Mucosa of descending colon (tissue), 3 donors: ENCODE data around the gene GSG1L. TPM values are rescaled to one million over a fixed set of nuclear protein-coding genes. Genes with fewer than 3 reads are reported as not detected.

ENCODE experiments used
- ATAC-seq: fragments of 200-7000 bp; cut with Tn5 transposase; one replicate; pipeline ENCODE4 v1.9.1; 2020; ENCODE audit warnings: mild to moderate bottlenecking, moderate library complexity
- DNase-seq, 3 donors: peaks; one replicate each; pipeline ENCODE4 v3.0.0-alpha.2; 2020
- H3K36me3 ChIP-seq: fragments of 200-600 bp; one replicate; pipeline ENCODE4 v1.8.0; 2021; ENCODE audit warnings: low read depth, mild to moderate bottlenecking
- H3K4me1 ChIP-seq: fragments of 200-600 bp; one replicate; pipeline ENCODE4 v1.8.0; 2021; ENCODE audit warnings: low read depth, mild to moderate bottlenecking
- H3K4me3 ChIP-seq: fragments of 200-600 bp; one replicate; pipeline ENCODE4 v1.8.0; 2021; ENCODE audit warnings: mild to moderate bottlenecking
- H3K9me3 ChIP-seq: fragments of 200-600 bp; one replicate; pipeline ENCODE4 v1.8.0; 2021; ENCODE audit warnings: mild to moderate bottlenecking
- intact Hi-C, 2 donors: fragments of 100-400 bp; cut with DNase I in 1 of 2; cut with micrococcal nuclease in 1 of 2; formaldehyde crosslinking; loops; one replicate each; pipeline versions ENCODE4 v1.11.0 to v1.11.1; 2022; cut with DNase I, micrococcal nuclease
- total RNA-seq, 3 donors: library from RNA; stranded (reverse); fragmentation: NEBNext Ultra II Directional in 2 of 3; extraction: Animal tissue kit (Norgen Biotek cat#: 25700) in 2 of 3; gene quantifications; one replicate each; pipeline versions ENCODE4 v1.2.1 to v1.2.4, GENCODE V29; 2021 to 2023
- TF ChIP-seq, protein P1 (sequence below): fragments of 200-600 bp; IDR thresholded peaks from one replicate; pipeline ENCODE4 v1.8.0; 2022; ENCODE audit warnings: antibody characterized with exemption, mild to moderate bottlenecking
- donor health status: DM: no; HTN: no; CAD: no; lungs with moderate emphysema.
- donor health status: DM: no; HTN: no; CAD: no.
- donor health status: DM: no; HTN: yes; CAD: no.

The GSG1L gene
- total RNA-seq, 3 donors from 2014 or later = 0.46 to 1.2 TPM; not detected in 1

DNA sequence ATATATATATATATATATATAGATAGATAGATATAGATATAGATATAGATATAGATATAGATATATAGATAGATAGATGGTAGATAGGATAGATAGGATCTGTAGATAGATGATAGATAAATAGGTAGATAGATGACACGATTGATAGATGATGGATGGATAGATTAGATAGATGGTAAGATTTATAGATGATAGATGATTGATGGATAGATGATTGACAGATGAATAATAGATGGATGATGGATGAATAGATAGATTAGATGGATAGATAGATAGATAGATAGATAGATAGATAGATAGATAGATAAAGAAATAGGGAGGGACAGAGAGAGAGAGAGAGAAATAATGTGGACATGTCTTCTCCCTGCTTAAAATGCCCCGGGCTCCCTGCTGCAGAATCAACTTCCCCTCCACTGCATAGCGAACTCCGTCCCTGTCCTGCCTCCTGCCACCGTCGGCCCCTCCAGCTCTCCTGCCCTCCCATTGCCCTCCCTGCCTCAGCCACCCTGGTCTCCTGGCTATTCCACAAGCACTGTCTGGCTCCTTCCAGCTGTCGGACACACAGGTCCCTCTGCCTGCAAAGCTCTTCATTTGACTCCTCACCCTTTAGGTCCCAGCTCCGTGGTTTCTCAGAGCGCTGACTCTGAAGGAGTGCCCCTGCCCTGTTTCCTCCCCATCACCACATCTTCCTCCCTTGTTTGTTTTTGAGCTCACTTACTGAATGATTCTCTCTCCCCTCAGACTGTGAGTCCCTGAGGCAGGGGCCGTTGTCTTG is 259.6 kb downstream of the GSG1L start:
- Histone ChIP-seq H3K4me3 (no peak overlapping the region), H3K36me3 (no peaks in the 10 kb centered on the region), H3K4me1 (no peaks in the 10 kb centered on the region), H3K9me3 (no peaks in the 10 kb centered on the region)
- DNase-seq = no peak
- ATAC-seq = no peak
- intact Hi-C loops = no loop called here
- TF ChIP-seq, protein P1, sequence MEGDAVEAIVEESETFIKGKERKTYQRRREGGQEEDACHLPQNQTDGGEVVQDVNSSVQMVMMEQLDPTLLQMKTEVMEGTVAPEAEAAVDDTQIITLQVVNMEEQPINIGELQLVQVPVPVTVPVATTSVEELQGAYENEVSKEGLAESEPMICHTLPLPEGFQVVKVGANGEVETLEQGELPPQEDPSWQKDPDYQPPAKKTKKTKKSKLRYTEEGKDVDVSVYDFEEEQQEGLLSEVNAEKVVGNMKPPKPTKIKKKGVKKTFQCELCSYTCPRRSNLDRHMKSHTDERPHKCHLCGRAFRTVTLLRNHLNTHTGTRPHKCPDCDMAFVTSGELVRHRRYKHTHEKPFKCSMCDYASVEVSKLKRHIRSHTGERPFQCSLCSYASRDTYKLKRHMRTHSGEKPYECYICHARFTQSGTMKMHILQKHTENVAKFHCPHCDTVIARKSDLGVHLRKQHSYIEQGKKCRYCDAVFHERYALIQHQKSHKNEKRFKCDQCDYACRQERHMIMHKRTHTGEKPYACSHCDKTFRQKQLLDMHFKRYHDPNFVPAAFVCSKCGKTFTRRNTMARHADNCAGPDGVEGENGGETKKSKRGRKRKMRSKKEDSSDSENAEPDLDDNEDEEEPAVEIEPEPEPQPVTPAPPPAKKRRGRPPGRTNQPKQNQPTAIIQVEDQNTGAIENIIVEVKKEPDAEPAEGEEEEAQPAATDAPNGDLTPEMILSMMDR = no peak

GRCh38 chr16:27802664-27803439 is 260.7 kb downstream of the GSG1L start:
- DNase-seq (no peak), ATAC-seq (no peak)
- H3K4me3 ChIP-seq = no peak overlapping the region
- TF ChIP-seq, protein P1 = no peak
- H3K4me1 ChIP-seq = no peaks in the 10 kb centered on the region
- intact Hi-C loops = no loop called here
- no peaks in the 10 kb centered on the region for H3K36me3 ChIP-seq
- no peaks in the 10 kb centered on the region for H3K9me3 ChIP-seq

GRCh38 chr16:27801289-27801945 is 262.1 kb downstream of the GSG1L start:
- Histone ChIP-seq H3K36me3 (no peaks in the 10 kb centered on the region), H3K4me3 (no peak overlapping the region), H3K4me1 (no peaks in the 10 kb centered on the region), H3K9me3 (no peaks in the 10 kb centered on the region)
- ATAC-seq = no peak
- intact Hi-C loops = no loop called here
- no peak for DNase-seq
- TF ChIP-seq, protein P1 = no peak

DNA sequence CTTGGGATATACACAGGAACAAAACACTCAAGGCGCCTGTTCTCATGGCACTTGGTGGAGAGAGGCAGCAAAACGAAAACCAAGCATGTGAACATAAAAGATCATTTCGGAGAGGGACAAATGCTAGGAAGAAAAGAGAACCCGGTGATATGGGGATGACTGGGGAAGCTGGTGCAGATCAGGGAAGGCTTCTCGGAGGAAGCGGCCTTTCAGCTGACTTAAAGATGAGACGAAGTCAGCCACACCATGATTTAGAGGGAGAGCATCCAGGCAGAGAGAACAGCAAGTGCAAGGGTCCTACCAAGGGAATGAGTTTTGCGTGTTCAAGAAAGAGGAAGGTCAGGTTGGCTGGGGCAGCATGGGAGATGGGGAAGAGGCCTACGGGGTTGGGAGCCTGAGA is 262.7 kb downstream of the GSG1L start:
- no peak overlapping the region for H3K4me3 ChIP-seq
- no peak for ATAC-seq
- DNase-seq = no peak
- TF ChIP-seq, protein P1 = no peak
- H3K4me1 ChIP-seq = no peaks in the 10 kb centered on the region
- no peaks in the 10 kb centered on the region for H3K9me3 ChIP-seq
- H3K36me3 ChIP-seq = no peaks in the 10 kb centered on the region
- intact Hi-C loops = no loop called here

GRCh38 chr16:27799896-27800295 is 263.6 kb downstream of the GSG1L start:
- Histone ChIP-seq H3K4me1 (no peaks in the 10 kb centered on the region), H3K9me3 (no peaks in the 10 kb centered on the region), H3K36me3 (no peaks in the 10 kb centered on the region), H3K4me3 (no peak overlapping the region)
- DNase-seq (no peak), ATAC-seq (no peak)
- intact Hi-C loops = no loop called here
- TF ChIP-seq, protein P1 = no peak
